Measurements from ENCODE around the gene PPM1L. TPM values are rescaled to one million over a fixed set of nuclear protein-coding genes. Genes with fewer than 3 reads are reported as not detected.
"Not testable (repeated sequence)": the region's sequence is repeated elsewhere in the genome, so short reads cannot be mapped to it uniquely, and the experiment has no call there.

Gene PPM1L
- 0.86 and 0.97 TPM in 2 replicates for total RNA-seq

- H3K4me3 ChIP-seq (ENCODE audit: low read depth, low read length): peak within 1 kb of the TSS; percentile 74
- TF ChIP-seq CTCF (IDR thresholded peaks at IDR 0.05; ENCODE audit: insufficient read depth, low read depth, low read length): no peak
- DNase-seq (ENCODE audit: low read depth): peak; percentile 27
Observed at GRCh38 chr3:160755776-160756304, at the start of gene PPM1L. Gene PPM1L (plus strand): TSS chr3:160756231.

- peak; percentile 61 for DNase-seq (ENCODE audit: low read depth)
Observed at GRCh38 chr3:160707187-160707794, 48.7 kb upstream of the PPM1L start.

GRCh38 chr3:160709477-160710182, 46.4 kb upstream of the PPM1L start:
- no peak overlapping the region for H3K4me3 ChIP-seq (ENCODE audit: low read depth, low read length)
- no peak for TF ChIP-seq CTCF (IDR thresholded peaks at IDR 0.05; ENCODE audit: insufficient read depth, low read depth, low read length)
- no peak for DNase-seq (ENCODE audit: low read depth)

More at GRCh38 chr3:160707187-160707794, 48.7 kb upstream of the PPM1L start:
- H3K4me3 ChIP-seq (ENCODE audit: low read depth, low read length): no peak overlapping the region
- peak; percentile 56 for TF ChIP-seq CTCF (IDR thresholded peaks at IDR 0.05; ENCODE audit: insufficient read depth, low read depth, low read length)

GRCh38 chr3:160713144-160713543, 42.9 kb upstream of the PPM1L start:
- not testable (repeated sequence) for DNase-seq (ENCODE audit: low read depth); H3K4me3 ChIP-seq (ENCODE audit: low read depth, low read length)

- TF ChIP-seq CTCF (IDR thresholded peaks at IDR 0.05; ENCODE audit: insufficient read depth, low read depth, low read length): no peak
- no peak for DNase-seq (ENCODE audit: low read depth)
- no peak overlapping the region for H3K4me3 ChIP-seq (ENCODE audit: low read depth, low read length)
Observed at GRCh38 chr3:160719710-160720109, 36.3 kb upstream of the PPM1L start.

- DNase-seq (ENCODE audit: low read depth): no peak
- peak; percentile 29 for TF ChIP-seq CTCF (IDR thresholded peaks at IDR 0.05; ENCODE audit: insufficient read depth, low read depth, low read length)
- H3K4me3 ChIP-seq (ENCODE audit: low read depth, low read length): no peak overlapping the region
Observed at GRCh38 chr3:160720123-160720746, 35.8 kb upstream of the PPM1L start.

GRCh38 chr3:160722331-160722730, 33.7 kb upstream of the PPM1L start:
- no peak for TF ChIP-seq CTCF (IDR thresholded peaks at IDR 0.05; ENCODE audit: insufficient read depth, low read depth, low read length)
- DNase-seq (ENCODE audit: low read depth): no peak
- no peak overlapping the region for H3K4me3 ChIP-seq (ENCODE audit: low read depth, low read length)

All from fibroblast of villous mesenchyme (primary cell).